ENCODE measurements around the gene HBD.
"Not testable (repeated sequence)": the region's sequence is repeated elsewhere in the genome, so short reads cannot be mapped to it uniquely, and the experiment has no call there.

HBD gene

GRCh38 chr11:5234381-5234834 is at the start of gene HBD:
Gene HBD (minus strand): TSS chr11:5234483. CDS start chr11:5234433, 50 bp downstream.
- DNase-seq = no peak

GRCh38 chr11:5283882-5284281 is 49.6 kb upstream of the HBD start:
- DNase-seq = no peak

GRCh38 chr11:5283086-5283485 is 48.8 kb upstream of the HBD start:
- DNase-seq = no peak

- no peak for DNase-seq
Observed at GRCh38 chr11:5282628-5283027, 48.3 kb upstream of the HBD start.

GRCh38 chr11:5281596-5281995 is 47.3 kb upstream of the HBD start:
- no peak for DNase-seq

- no peak for DNase-seq
Observed at GRCh38 chr11:5280582-5281102, 46.4 kb upstream of the HBD start.

- no peak for DNase-seq
Observed at GRCh38 chr11:5279471-5280090, 45.3 kb upstream of the HBD start.

GRCh38 chr11:5277807-5278382 is 43.6 kb upstream of the HBD start:
- DNase-seq = no peak

GRCh38 chr11:5276697-5277096 is 42.4 kb upstream of the HBD start:
- DNase-seq = no peak

- DNase-seq = no peak
Observed at GRCh38 chr11:5275369-5276110, 41.3 kb upstream of the HBD start.

- DNase-seq = no peak
Observed at GRCh38 chr11:5274395-5274794, 40.1 kb upstream of the HBD start.

- no peak for DNase-seq
Observed at GRCh38 chr11:5272395-5273017, 38.2 kb upstream of the HBD start.

- no peak for DNase-seq
Observed at GRCh38 chr11:5269715-5270147, 35.4 kb upstream of the HBD start, which contains the start of gene HBE1. Gene HBE1 (minus strand): TSS chr11:5269945. CDS start chr11:5269890, 55 bp downstream.

- DNase-seq = no peak
Observed at GRCh38 chr11:5267033-5267563, 32.8 kb upstream of the HBD start.

GRCh38 chr11:5266609-5267008 is 32.3 kb upstream of the HBD start:
- no peak for DNase-seq

GRCh38 chr11:5265832-5266231 is 31.5 kb upstream of the HBD start:
- DNase-seq = no peak

GRCh38 chr11:5258543-5259262 is 24.4 kb upstream of the HBD start:
- DNase-seq = no peak

- no peak for DNase-seq
Observed at GRCh38 chr11:5257296-5257695, 23.0 kb upstream of the HBD start.

- DNase-seq = not testable (repeated sequence)
Observed at GRCh38 chr11:5254646-5255413, 20.5 kb upstream of the HBD start, which contains the start of gene HBG2. Gene HBG2 (minus strand): TSS chr11:5254781. CDS start chr11:5254728, 53 bp downstream.

GRCh38 chr11:5254023-5254422 is 19.7 kb upstream of the HBD start:
- DNase-seq = not testable (repeated sequence)

- not testable (repeated sequence) for DNase-seq
Observed at GRCh38 chr11:5253440-5253839, 19.2 kb upstream of the HBD start.
